HL-60 (cell line): ENCODE measurements around the gene CAMK2D.

Source experiments
- DNase-seq, 2 experiments: peaks; one replicate each; pipeline ENCODE4 v3.0.0-alpha.2; 2010 to 2020; ENCODE audit warnings: low read depth in 1 of 2, low spot score in 1 of 2
- H3K27ac ChIP-seq: fragments of 250-450 bp; sonication (Bioruptor Pico); replicated peaks from 2 replicates; pipeline ENCODE4 v1.5.1; 2020; ENCODE audit warnings: mild to moderate bottlenecking, moderate library complexity
- H3K27me3 ChIP-seq: fragments of 250-450 bp; sonication (Bioruptor Pico); 2 replicates; pipeline ENCODE4 v1.5.1; 2021; ENCODE audit warnings: mild to moderate bottlenecking, moderate library complexity; ENCODE audit not compliant: insufficient read depth, poor library complexity, severe bottlenecking
- H3K4me3 ChIP-seq: replicated peaks from 2 replicates; pipeline ENCODE4 v1.5.1; 2011; ENCODE audit warnings: mild to moderate bottlenecking, control low read depth, low read length; ENCODE audit not compliant: insufficient read depth
- GABPA ChIP-seq: IDR thresholded peaks from 2 replicates; pipeline ENCODE4 v1.6.1; 2012; ENCODE audit warnings: low read depth
- POLR2AphosphoS5 ChIP-seq: IDR thresholded peaks from 2 replicates; pipeline ENCODE4 v1.6.1; 2012; ENCODE audit warnings: low read depth
- SPI1 ChIP-seq: IDR thresholded peaks from 2 replicates; pipeline ENCODE4 v1.6.1; 2012; ENCODE audit warnings: low read depth, mild to moderate bottlenecking, borderline replicate concordance
- long read RNA-seq: library from polyadenylated mRNA; unstranded; transcript quantifications from one replicate; pipeline ENCODE4 v2.0.0, GENCODE V29; 2020
- TF ChIP-seq, protein P1 (sequence below): IDR thresholded peaks from one replicate; pipeline ENCODE4 v1.5.1; 2011; ENCODE audit warnings: low read length, control low read depth, inconsistent platforms; ENCODE audit not compliant: insufficient read depth
- TF ChIP-seq, protein P2 (sequence below): IDR thresholded peaks from 2 replicates; pipeline ENCODE4 v1.6.1; 2012; ENCODE audit warnings: low read depth; ENCODE audit not compliant: insufficient replicate concordance

Gene CAMK2D
- long read RNA-seq, partial matches to known transcripts: 0 of 1 reads
- long read RNA-seq, other reads (novel, unspliced or antisense): 1 of 1 reads

DNA sequence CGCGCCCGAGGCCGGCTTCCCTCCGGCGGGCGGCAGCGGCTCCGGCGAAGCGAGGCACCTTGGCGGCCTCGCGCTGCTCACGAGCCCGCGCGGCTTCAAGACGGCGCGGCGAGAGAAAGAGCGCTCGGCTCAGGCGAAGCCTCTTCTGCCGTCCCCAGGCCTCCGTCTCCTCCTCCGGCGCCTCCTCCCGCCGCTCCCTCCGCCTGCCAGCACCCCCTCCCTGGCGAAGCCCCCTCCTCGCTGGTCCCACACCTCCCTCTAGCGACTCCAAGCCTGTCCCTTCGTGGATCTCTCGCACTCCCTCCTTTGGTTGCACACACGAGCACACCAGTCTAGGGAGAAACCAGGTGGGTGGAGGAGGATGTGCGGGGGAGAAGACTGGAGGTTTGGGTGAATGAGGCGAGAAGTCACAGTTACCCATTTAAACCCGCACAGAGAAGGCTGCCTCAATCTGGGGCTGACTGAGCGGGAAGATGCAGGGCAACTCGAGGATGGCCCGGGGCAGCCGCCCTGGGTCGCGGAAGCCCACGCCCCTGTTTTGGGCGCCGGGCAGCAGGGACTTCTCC is at the start of gene CAMK2D:
Gene CAMK2D, minus strand, starts transcription at position 119 of the 566 bp plus-strand sequence. CDS start 670 bp downstream, outside the sequence.
- peaks cover 31% of the 10 kb centered on the region for H3K27me3 ChIP-seq
- no peak within 1 kb of the TSS for H3K27ac ChIP-seq
- TF ChIP-seq SPI1: no peak
- no peak for TF ChIP-seq GABPA
- no peak for TF ChIP-seq POLR2AphosphoS5
- TF ChIP-seq, protein P1, sequence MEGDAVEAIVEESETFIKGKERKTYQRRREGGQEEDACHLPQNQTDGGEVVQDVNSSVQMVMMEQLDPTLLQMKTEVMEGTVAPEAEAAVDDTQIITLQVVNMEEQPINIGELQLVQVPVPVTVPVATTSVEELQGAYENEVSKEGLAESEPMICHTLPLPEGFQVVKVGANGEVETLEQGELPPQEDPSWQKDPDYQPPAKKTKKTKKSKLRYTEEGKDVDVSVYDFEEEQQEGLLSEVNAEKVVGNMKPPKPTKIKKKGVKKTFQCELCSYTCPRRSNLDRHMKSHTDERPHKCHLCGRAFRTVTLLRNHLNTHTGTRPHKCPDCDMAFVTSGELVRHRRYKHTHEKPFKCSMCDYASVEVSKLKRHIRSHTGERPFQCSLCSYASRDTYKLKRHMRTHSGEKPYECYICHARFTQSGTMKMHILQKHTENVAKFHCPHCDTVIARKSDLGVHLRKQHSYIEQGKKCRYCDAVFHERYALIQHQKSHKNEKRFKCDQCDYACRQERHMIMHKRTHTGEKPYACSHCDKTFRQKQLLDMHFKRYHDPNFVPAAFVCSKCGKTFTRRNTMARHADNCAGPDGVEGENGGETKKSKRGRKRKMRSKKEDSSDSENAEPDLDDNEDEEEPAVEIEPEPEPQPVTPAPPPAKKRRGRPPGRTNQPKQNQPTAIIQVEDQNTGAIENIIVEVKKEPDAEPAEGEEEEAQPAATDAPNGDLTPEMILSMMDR: no peak
- TF ChIP-seq, protein P2, sequence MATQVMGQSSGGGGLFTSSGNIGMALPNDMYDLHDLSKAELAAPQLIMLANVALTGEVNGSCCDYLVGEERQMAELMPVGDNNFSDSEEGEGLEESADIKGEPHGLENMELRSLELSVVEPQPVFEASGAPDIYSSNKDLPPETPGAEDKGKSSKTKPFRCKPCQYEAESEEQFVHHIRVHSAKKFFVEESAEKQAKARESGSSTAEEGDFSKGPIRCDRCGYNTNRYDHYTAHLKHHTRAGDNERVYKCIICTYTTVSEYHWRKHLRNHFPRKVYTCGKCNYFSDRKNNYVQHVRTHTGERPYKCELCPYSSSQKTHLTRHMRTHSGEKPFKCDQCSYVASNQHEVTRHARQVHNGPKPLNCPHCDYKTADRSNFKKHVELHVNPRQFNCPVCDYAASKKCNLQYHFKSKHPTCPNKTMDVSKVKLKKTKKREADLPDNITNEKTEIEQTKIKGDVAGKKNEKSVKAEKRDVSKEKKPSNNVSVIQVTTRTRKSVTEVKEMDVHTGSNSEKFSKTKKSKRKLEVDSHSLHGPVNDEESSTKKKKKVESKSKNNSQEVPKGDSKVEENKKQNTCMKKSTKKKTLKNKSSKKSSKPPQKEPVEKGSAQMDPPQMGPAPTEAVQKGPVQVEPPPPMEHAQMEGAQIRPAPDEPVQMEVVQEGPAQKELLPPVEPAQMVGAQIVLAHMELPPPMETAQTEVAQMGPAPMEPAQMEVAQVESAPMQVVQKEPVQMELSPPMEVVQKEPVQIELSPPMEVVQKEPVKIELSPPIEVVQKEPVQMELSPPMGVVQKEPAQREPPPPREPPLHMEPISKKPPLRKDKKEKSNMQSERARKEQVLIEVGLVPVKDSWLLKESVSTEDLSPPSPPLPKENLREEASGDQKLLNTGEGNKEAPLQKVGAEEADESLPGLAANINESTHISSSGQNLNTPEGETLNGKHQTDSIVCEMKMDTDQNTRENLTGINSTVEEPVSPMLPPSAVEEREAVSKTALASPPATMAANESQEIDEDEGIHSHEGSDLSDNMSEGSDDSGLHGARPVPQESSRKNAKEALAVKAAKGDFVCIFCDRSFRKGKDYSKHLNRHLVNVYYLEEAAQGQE: no peak
- H3K4me3 ChIP-seq: peak within 1 kb of the TSS; percentile 63
- peak in 1 of 2 experiments; percentile 4 for DNase-seq

DNA sequence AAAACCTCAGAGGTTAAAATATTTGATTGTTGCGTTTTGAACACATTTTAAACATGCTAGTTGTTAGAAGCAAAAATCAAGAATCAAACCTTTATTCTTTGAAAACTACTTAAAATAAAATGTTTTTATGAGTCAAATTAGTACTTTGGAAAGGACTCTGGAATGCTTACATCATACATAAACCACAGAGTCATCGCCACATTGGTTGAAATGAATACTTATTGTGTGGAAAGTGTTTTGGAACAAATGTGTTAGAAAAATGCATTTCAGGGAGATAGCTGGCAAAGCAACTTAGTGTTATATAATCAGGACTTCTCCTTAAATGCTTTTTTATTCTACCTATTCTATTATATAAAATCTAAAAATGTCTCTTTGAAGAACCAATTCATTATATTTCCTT is 49.4 kb upstream of the CAMK2D start:
- TF ChIP-seq, protein P1: no peak
- TF ChIP-seq, protein P2: no peak
- TF ChIP-seq SPI1: no peak
- no peak for TF ChIP-seq GABPA
- TF ChIP-seq POLR2AphosphoS5: no peak
- H3K27ac ChIP-seq: no peak overlapping the region
- H3K4me3 ChIP-seq: no peak overlapping the region
- no peaks in the 10 kb centered on the region for H3K27me3 ChIP-seq
- DNase-seq: no peak

DNA sequence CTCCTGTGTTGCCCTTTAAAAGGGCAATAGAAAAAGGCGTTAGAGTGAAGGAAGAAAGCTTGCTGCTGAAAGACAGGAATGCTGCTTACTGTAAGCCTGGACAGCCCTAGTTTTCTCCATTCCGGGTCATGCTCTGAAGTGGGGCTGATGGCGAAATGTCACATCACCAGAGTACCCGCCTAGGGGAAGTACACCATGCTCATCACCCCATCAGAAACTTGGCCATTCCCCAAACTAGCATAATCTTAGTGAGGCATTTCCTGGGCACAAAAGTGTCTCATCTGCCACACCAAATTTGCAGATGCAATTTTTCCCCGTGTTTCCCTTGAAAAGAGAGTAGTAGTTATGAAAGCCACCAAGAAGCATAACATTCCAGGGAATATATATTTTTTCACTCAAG is 47.8 kb upstream of the CAMK2D start:
- DNase-seq: no peak
- Histone ChIP-seq H3K27me3 (no peaks in the 10 kb centered on the region), H3K4me3 (no peak overlapping the region), H3K27ac (no peak overlapping the region)
- TF ChIP-seq, protein P2: no peak
- no peak for TF ChIP-seq GABPA
- TF ChIP-seq POLR2AphosphoS5: no peak
- TF ChIP-seq, protein P1: no peak
- no peak for TF ChIP-seq SPI1
